HCT116 (cell line): Measurements from ENCODE around the gene ARL14EPL. TPM values are rescaled to one million over a fixed set of nuclear protein-coding genes. Genes with fewer than 3 reads are reported as not detected.

Source experiments
- ATAC-seq: fragments of 200-7000 bp; cut with Tn5 transposase; 2 replicates; pipeline ENCODE4 v1.9.1; 2020; ENCODE audit warnings: mild to moderate bottlenecking, moderate library complexity
- BruUV-seq: library from RNA; stranded (reverse); fragments of 400-500 nt; replicated peaks from 2 replicates; lab custom pipeline; 2021; lab: Mats Ljungman, UMichigan
- CTCF ChIA-PET: fragments of 300-600 bp; sonication (Branson Sonifier 250); formaldehyde crosslinking; loops from one replicate; lab custom pipeline; 2021; ENCODE audit warnings: antibody characterized with exemption; lab: Charles Lee
- POLR2A ChIA-PET: fragments of 300-600, 350-600 bp; sonication (Branson Sonifier 250); formaldehyde crosslinking; loops from one replicate; lab custom pipeline; 2021; ENCODE audit warnings: antibody characterized with exemption; lab: Charles Lee
- RAD21 ChIA-PET, 2 experiments: fragments of 300-600 bp; sonication (Branson Sonifier 250); formaldehyde crosslinking; loops; one replicate each; lab custom pipeline; 2023; ENCODE audit warnings: low total read pairs in 2 of 2; ENCODE audit not compliant: uncharacterized antibody in 2 of 2, unreplicated experiment in 2 of 2, low non-redundant PET in 1 of 2; lab: Charles Lee
- DNase-seq: peaks from one replicate; pipeline ENCODE4 v3.0.0-alpha.2; 2010; ENCODE audit warnings: low read depth, low spot score
- H2AFZ ChIP-seq: fragments of 200-600 bp; shearing (Covaris generic), sonication (generic); 2 replicates; pipeline ENCODE4 v1.6.1; 2017; ENCODE audit warnings: low read depth, mixed run types, mixed read lengths, antibody characterized with exemption, low read length; ENCODE audit not compliant: poor library complexity, severe bottlenecking
- H3K27ac ChIP-seq: 2 replicates; pipeline ENCODE4 v1.5.1; 2012; ENCODE audit warnings: low read depth, low read length
- H3K27me3 ChIP-seq: fragments of 200-600 bp; sonication (generic); 2 replicates; pipeline ENCODE4 v1.6.1; 2016; ENCODE audit warnings: mixed run types, low read length, mixed read lengths; ENCODE audit not compliant: insufficient read depth
- H3K36me3 ChIP-seq, 2 experiments: fragments of 200-500 bp in 1 of 2; fragments of 200-600 bp in 1 of 2; sonication (Bioruptor generic) in 1 of 2; sonication (generic) in 1 of 2; 2 replicates each; pipeline versions ENCODE4 v1.5.1 to v1.6.1; 2014 to 2016; ENCODE audit warnings: low read length in 2 of 2, inconsistent platforms in 1 of 2, mixed read lengths in 1 of 2, mixed run types in 1 of 2; ENCODE audit not compliant: insufficient read depth in 2 of 2, control insufficient read depth in 1 of 2
- H3K4me1 ChIP-seq, 2 experiments: fragments of 200-600 bp in 1 of 2; sonication (generic) in 1 of 2; 2 replicates each; pipeline versions ENCODE4 v1.5.1 to v1.6.1; 2012 to 2017; ENCODE audit warnings: low read length in 2 of 2, inconsistent platforms in 1 of 2, mild to moderate bottlenecking in 1 of 2, mixed read lengths in 1 of 2, mixed run types in 1 of 2, moderate library complexity in 1 of 2; ENCODE audit not compliant: insufficient read depth in 2 of 2, control insufficient read depth in 1 of 2
- H3K4me2 ChIP-seq: fragments of 200-600 bp; sonication (generic); 2 replicates; pipeline ENCODE4 v1.6.1; 2017; ENCODE audit warnings: mixed run types, low read length, mixed read lengths
- H3K4me3 ChIP-seq, 2 experiments: fragments of 200-600 bp in 1 of 2; sonication (generic) in 1 of 2; replicated peaks in 1 of 2; 2 replicates each; pipeline ENCODE4 v1.5.1; 2011 to 2016; ENCODE audit warnings: low read length in 2 of 2, control low read depth in 1 of 2, low read depth in 1 of 2, mild to moderate bottlenecking in 1 of 2, mixed read lengths in 1 of 2, mixed run types in 1 of 2
- H3K79me2 ChIP-seq: fragments of 200-600 bp; sonication (generic); 2 replicates; pipeline ENCODE4 v1.6.1; 2017; ENCODE audit warnings: mild to moderate bottlenecking, mixed run types, low read length, moderate library complexity, mixed read lengths; ENCODE audit not compliant: insufficient read depth
- H3K9ac ChIP-seq: fragments of 200-600 bp; sonication (generic); 2 replicates; pipeline ENCODE4 v1.6.1; 2016; ENCODE audit warnings: low read length, mixed read lengths
- H3K9me2 ChIP-seq: fragments of 200-600 bp; sonication (generic), shearing (Covaris generic); 2 replicates; pipeline ENCODE4 v1.6.1; 2017; ENCODE audit warnings: mixed run types, mild to moderate bottlenecking, moderate library complexity; ENCODE audit not compliant: insufficient read depth
- H3K9me3 ChIP-seq, 2 experiments: fragments of 200-500 bp in 1 of 2; fragments of 200-600 bp in 1 of 2; sonication (Bioruptor generic) in 1 of 2; sonication (generic) in 1 of 2; 2 replicates each; pipeline ENCODE4 v1.6.1; 2014 to 2017; ENCODE audit warnings: low read length in 2 of 2, mixed read lengths in 2 of 2, inconsistent platforms in 1 of 2, low read depth in 1 of 2, mild to moderate bottlenecking in 1 of 2, mixed run types in 1 of 2, moderate library complexity in 1 of 2; ENCODE audit not compliant: control insufficient read depth in 1 of 2, insufficient read depth in 1 of 2
- H4K20me1 ChIP-seq: fragments of 200-600 bp; sonication (generic), shearing (Covaris generic); 2 replicates; pipeline ENCODE4 v1.6.1; 2017; ENCODE audit warnings: mixed run types, mild to moderate bottlenecking, moderate library complexity; ENCODE audit not compliant: insufficient read depth
- RAD21 ChIP-seq: IDR thresholded peaks from 2 replicates; pipeline ENCODE4 v1.6.1; 2012; ENCODE audit warnings: low read depth, mild to moderate bottlenecking
- ZFX ChIP-seq: fragments of 450-650 bp; IDR thresholded peaks from 2 replicates; pipeline ENCODE4 v1.6.1; 2017
- ZNF274 ChIP-seq: fragments of 200-500 bp; sonication (Bioruptor generic); IDR thresholded peaks from 2 replicates; pipeline ENCODE4 v1.6.1; 2014; ENCODE audit warnings: mild to moderate bottlenecking, low read depth, low read length, inconsistent platforms
- intact Hi-C: fragments of 100-400 bp; cut with micrococcal nuclease; formaldehyde crosslinking; loops from 2 replicates; pipeline ENCODE4 v1.10.0; 2022
- total RNA-seq: library from RNA; stranded (reverse); gene quantifications from one replicate; pipeline ENCODE4 v1.2.1, GENCODE V29; 2021; ENCODE audit not compliant: unreplicated experiment
- TF ChIP-seq, protein P1 (sequence below): IDR thresholded peaks from 2 replicates; pipeline ENCODE4 v1.6.1; 2012; ENCODE audit warnings: low read depth
- TF ChIP-seq, protein P2 (sequence below): IDR thresholded peaks from 2 replicates; pipeline ENCODE4 v1.6.1; 2012

Gene ARL14EPL
- total RNA-seq, 1 experiment from 2014 or later, result 22.9 TPM

DNA sequence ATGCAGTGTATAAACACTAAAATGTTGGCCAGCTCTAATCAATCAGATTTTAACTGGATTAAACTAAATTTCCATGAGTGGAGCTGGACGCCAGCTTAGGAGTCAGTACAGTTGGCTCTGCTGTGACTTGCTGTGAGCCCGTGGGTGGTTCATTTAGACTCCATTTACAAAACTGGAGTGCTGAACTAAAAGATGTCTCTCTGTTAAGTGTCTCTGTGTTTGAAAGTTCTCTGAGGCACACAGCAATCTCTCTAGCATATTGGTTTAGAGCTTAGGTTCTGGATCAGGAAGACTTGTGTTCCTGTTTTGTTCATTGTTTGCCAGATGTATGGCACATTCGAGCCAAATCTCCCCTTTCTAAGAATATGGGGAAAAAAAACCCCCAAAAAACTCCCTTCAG is 28.0 kb upstream of the ARL14EPL start (continued):
- TF ChIP-seq, protein P1, sequence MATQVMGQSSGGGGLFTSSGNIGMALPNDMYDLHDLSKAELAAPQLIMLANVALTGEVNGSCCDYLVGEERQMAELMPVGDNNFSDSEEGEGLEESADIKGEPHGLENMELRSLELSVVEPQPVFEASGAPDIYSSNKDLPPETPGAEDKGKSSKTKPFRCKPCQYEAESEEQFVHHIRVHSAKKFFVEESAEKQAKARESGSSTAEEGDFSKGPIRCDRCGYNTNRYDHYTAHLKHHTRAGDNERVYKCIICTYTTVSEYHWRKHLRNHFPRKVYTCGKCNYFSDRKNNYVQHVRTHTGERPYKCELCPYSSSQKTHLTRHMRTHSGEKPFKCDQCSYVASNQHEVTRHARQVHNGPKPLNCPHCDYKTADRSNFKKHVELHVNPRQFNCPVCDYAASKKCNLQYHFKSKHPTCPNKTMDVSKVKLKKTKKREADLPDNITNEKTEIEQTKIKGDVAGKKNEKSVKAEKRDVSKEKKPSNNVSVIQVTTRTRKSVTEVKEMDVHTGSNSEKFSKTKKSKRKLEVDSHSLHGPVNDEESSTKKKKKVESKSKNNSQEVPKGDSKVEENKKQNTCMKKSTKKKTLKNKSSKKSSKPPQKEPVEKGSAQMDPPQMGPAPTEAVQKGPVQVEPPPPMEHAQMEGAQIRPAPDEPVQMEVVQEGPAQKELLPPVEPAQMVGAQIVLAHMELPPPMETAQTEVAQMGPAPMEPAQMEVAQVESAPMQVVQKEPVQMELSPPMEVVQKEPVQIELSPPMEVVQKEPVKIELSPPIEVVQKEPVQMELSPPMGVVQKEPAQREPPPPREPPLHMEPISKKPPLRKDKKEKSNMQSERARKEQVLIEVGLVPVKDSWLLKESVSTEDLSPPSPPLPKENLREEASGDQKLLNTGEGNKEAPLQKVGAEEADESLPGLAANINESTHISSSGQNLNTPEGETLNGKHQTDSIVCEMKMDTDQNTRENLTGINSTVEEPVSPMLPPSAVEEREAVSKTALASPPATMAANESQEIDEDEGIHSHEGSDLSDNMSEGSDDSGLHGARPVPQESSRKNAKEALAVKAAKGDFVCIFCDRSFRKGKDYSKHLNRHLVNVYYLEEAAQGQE, result no peak
- TF ChIP-seq, protein P2, sequence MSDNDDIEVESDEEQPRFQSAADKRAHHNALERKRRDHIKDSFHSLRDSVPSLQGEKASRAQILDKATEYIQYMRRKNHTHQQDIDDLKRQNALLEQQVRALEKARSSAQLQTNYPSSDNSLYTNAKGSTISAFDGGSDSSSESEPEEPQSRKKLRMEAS, result no peak

DNA sequence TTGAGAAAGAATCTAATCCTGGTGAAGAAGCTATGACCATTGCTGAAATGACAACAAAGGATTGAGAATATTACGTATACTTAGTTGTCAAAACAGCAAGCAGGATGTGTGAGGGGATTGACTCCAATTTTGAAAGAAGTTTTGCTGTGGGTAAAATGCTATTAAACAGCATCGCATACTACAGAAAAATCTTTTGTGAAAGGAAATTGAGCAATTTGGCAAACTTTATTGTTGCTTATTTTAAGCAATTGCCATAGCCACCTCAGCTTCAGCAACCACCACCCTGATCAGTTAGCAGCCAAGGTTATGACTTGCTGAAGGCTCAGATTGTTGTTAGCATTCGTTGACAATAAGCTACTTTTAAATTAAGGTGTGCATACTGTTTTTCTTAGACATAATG is 22.5 kb upstream of the ARL14EPL start:
- no peak for TF ChIP-seq ZFX
- TF ChIP-seq ZNF274, result no peak
- TF ChIP-seq RAD21, result no peak
- DNase-seq, result no peak
- intact Hi-C loops, result no loop called here
- Histone ChIP-seq H3K4me1 (no peaks in the 10 kb centered on the region), H4K20me1 (no peaks in the 10 kb centered on the region), H3K27me3 (no peaks in the 10 kb centered on the region), H3K9me3 (no peaks in the 10 kb centered on the region), H2AFZ (no peak overlapping the region), H3K9me2 (no peaks in the 10 kb centered on the region), H3K27ac (no peak overlapping the region), H3K79me2 (no peaks in the 10 kb centered on the region), H3K36me3 (no peaks in the 10 kb centered on the region), H3K4me3 (no peak overlapping the region), H3K9ac (no peak overlapping the region), H3K4me2 (no peak overlapping the region)
- CTCF ChIA-PET, result no interaction called here
- BruUV-seq, result no TSS peak
- RAD21 ChIA-PET, result no interaction called here
- POLR2A ChIA-PET, result no interaction called here
- ATAC-seq, result no peak
